Measurements from ENCODE around the gene RHOBTB3. TPM values are rescaled to one million over a fixed set of nuclear protein-coding genes. Genes with fewer than 3 reads are reported as not detected.
A peak's percentile ranks its signal among the peaks of the same experiment; 100 is the strongest.

Gene RHOBTB3
- total RNA-seq, 1 donor from 2014 or later: 73.8 TPM

GRCh38 chr5:95841914-95842812 lies 111.0 kb downstream of the RHOBTB3 start:
- Histone ChIP-seq H4K20me1 (ENCODE audit: insufficient read depth, low read length) (no peaks in the 10 kb centered on the region), H3K4me2 (ENCODE audit: low read length) (no peak overlapping the region), H3K27me3 (ENCODE audit: insufficient read depth, low read length) (no peaks in the 10 kb centered on the region), H3K9me3 (ENCODE audit: insufficient read depth, low read depth, low read length) (no peaks in the 10 kb centered on the region), H3K4me3 (ENCODE audit: insufficient read depth, low read depth, low read length) (no peak overlapping the region), H2AFZ (ENCODE audit: low read depth, low read length) (no peak overlapping the region), H3K27ac (ENCODE audit: low read depth, low read length) (no peak overlapping the region), H3K36me3 (ENCODE audit: insufficient read depth, low read length) (no peaks in the 10 kb centered on the region), H3K4me1 (ENCODE audit: insufficient read depth, low read length) (peaks cover 8% of the 10 kb centered on the region), H3K9ac (ENCODE audit: low read length) (no peak overlapping the region), H3K79me2 (ENCODE audit: insufficient read depth, low read length) (no peaks in the 10 kb centered on the region)
- Mint-ChIP-seq H3K9me3 (ENCODE audit: unreplicated experiment) (peaks cover 5% of the 10 kb centered on the region), H3K36me3 (ENCODE audit: low read depth, unreplicated experiment) (no peaks in the 10 kb centered on the region), H3K27me3 (ENCODE audit: low read depth, unreplicated experiment) (peaks cover 6% of the 10 kb centered on the region), H3K4me3 (ENCODE audit: unreplicated experiment) (no peak overlapping the region), H3K4me1 (ENCODE audit: low read depth, unreplicated experiment) (peaks cover 7% of the 10 kb centered on the region), H3K27ac (ENCODE audit: unreplicated experiment) (no peak overlapping the region)
- no peak for DNase-seq (ENCODE audit: low read depth)
- FAIRE-seq: no peak
- TF ChIP-seq EZH2 (IDR thresholded peaks at IDR 0.05; ENCODE audit: insufficient read depth, low read length) (no peak), CTCF (IDR thresholded peaks at IDR 0.05; ENCODE audit: insufficient read depth, low read depth, low read length) (no peak)

DNA sequence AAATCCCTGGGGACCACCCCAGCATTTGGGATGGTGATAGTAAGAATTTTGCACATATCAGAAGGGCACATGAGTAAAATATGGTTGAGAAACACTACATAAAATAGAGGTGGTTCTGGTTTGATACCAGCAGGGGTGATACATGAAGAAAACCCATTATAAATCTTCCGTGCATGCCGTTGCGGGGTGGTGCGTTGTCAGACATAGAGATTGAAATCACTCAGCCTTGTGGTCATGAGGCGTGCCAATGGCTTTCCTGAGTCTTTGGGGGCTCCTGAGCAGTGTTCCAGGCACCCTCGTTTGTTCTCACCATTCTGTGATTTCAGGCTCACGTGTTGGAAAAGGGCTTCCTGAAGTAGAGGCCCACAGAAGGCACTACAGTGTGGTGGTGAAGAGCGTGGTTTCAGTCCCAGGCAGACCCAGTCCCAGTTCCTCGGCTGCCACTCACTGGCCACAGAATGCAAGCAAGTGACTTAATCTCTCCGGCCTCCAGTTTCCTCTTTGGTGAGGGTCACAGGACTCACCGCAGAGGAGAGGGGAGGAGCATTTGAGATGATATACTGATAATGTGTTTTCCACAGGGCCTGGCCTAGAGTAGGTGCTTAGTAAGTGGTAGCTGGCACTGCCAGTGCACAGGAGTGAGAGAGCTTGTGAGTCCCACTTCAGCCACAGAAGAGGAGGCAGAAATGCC lies 111.9 kb downstream of the RHOBTB3 start:
- FAIRE-seq (no peak), DNase-seq (ENCODE audit: low read depth) (peak; percentile 87)
- Histone ChIP-seq H3K79me2 (ENCODE audit: insufficient read depth, low read length) (no peaks in the 10 kb centered on the region), H3K4me3 (ENCODE audit: insufficient read depth, low read depth, low read length) (no peak overlapping the region), H3K27ac (ENCODE audit: low read depth, low read length) (peak overlapping the region; percentile 10), H3K9me3 (ENCODE audit: insufficient read depth, low read depth, low read length) (no peaks in the 10 kb centered on the region), H3K36me3 (ENCODE audit: insufficient read depth, low read length) (no peaks in the 10 kb centered on the region), H3K4me1 (ENCODE audit: insufficient read depth, low read length) (peaks cover 8% of the 10 kb centered on the region), H4K20me1 (ENCODE audit: insufficient read depth, low read length) (no peaks in the 10 kb centered on the region), H3K9ac (ENCODE audit: low read length) (no peak overlapping the region), H3K4me2 (ENCODE audit: low read length) (peak overlapping the region; percentile 24), H2AFZ (ENCODE audit: low read depth, low read length) (peak overlapping the region; percentile 57), H3K27me3 (ENCODE audit: insufficient read depth, low read length) (no peaks in the 10 kb centered on the region)
- Mint-ChIP-seq H3K36me3 (ENCODE audit: low read depth, unreplicated experiment) (no peaks in the 10 kb centered on the region), H3K4me3 (ENCODE audit: unreplicated experiment) (no peak overlapping the region), H3K27me3 (ENCODE audit: low read depth, unreplicated experiment) (peaks cover 6% of the 10 kb centered on the region), H3K4me1 (ENCODE audit: low read depth, unreplicated experiment) (peaks cover 7% of the 10 kb centered on the region), H3K27ac (ENCODE audit: unreplicated experiment) (peak overlapping the region; percentile 28), H3K9me3 (ENCODE audit: unreplicated experiment) (peaks cover 5% of the 10 kb centered on the region)
- no peak for TF ChIP-seq EZH2 (IDR thresholded peaks at IDR 0.05; ENCODE audit: insufficient read depth, low read length)
- no peak for TF ChIP-seq CTCF (IDR thresholded peaks at IDR 0.05; ENCODE audit: insufficient read depth, low read depth, low read length)

All from astrocyte (in vitro differentiated cells and primary cell).